ENCODE results near the gene TRERF1.

The TRERF1 gene

GRCh38 chr6:42419490-42420280 is 32.0 kb downstream of the TRERF1 start:
- Histone ChIP-seq H3K36me3 (replicated peaks; ENCODE audit: insufficient read depth, low read length) (no peaks in the 10 kb centered on the region), H3K9me3 (replicated peaks; ENCODE audit: insufficient read depth, low read length) (no peaks in the 10 kb centered on the region), H3K79me2 (ENCODE audit: low read length) (peaks cover 20% of the 10 kb centered on the region), H3K4me1 (ENCODE audit: low read length) (no peaks in the 10 kb centered on the region), H4K20me1 (ENCODE audit: insufficient read depth, low read length) (no peaks in the 10 kb centered on the region), H3K27ac (ENCODE audit: low read length) (no peak overlapping the region), H3F3A (ENCODE audit: insufficient read depth, low read length) (no peaks in the 10 kb centered on the region), H3K4me2 (ENCODE audit: low read depth, low read length) (no peak overlapping the region), H3K4me3 (ENCODE audit: low read length) (no peak overlapping the region), H2AFZ (ENCODE audit: low read length) (no peak overlapping the region), H3K9ac (ENCODE audit: low read length) (no peak overlapping the region), H3K27me3 (replicated peaks; ENCODE audit: insufficient read depth, low read length) (no peaks in the 10 kb centered on the region), H3K9me2 (replicated peaks; ENCODE audit: insufficient read depth, low read length) (no peaks in the 10 kb centered on the region)
- no peak for DNase-seq
- no peak for TF ChIP-seq EZH2 (optimal IDR thresholded peaks at IDR 0.05; ENCODE audit: low read depth, low read length)
- no peak for TF ChIP-seq CTCF (IDR thresholded peaks at IDR 0.05; ENCODE audit: low read length)

GRCh38 chr6:42418724-42419123 is 33.0 kb downstream of the TRERF1 start:
- H3K79me2 ChIP-seq (ENCODE audit: low read length): peaks cover 22% of the 10 kb centered on the region
- no peaks in the 10 kb centered on the region for H3K9me2 ChIP-seq (replicated peaks; ENCODE audit: insufficient read depth, low read length)
- no peak overlapping the region for H2AFZ ChIP-seq (ENCODE audit: low read length)
- H3K4me1 ChIP-seq (ENCODE audit: low read length): no peaks in the 10 kb centered on the region
- H3K27me3 ChIP-seq (replicated peaks; ENCODE audit: insufficient read depth, low read length): no peaks in the 10 kb centered on the region
- no peak overlapping the region for H3K4me3 ChIP-seq (ENCODE audit: low read length)
- H3K9ac ChIP-seq (ENCODE audit: low read length): no peak overlapping the region
- no peak for DNase-seq
- TF ChIP-seq EZH2phosphoT487 (IDR thresholded peaks at IDR 0.05; ENCODE audit: low read length) (no peak), CTCF (IDR thresholded peaks at IDR 0.05; ENCODE audit: low read length) (no peak), EZH2 (optimal IDR thresholded peaks at IDR 0.05; ENCODE audit: low read depth, low read length) (no peak)
- no peak overlapping the region for H3K27ac ChIP-seq (ENCODE audit: low read length)
- H3K36me3 ChIP-seq (replicated peaks; ENCODE audit: insufficient read depth, low read length): no peaks in the 10 kb centered on the region
- H4K20me1 ChIP-seq (ENCODE audit: insufficient read depth, low read length): no peaks in the 10 kb centered on the region
- no peaks in the 10 kb centered on the region for H3F3A ChIP-seq (ENCODE audit: insufficient read depth, low read length)
- no peak overlapping the region for H3K4me2 ChIP-seq (ENCODE audit: low read depth, low read length)
- H3K9me3 ChIP-seq (replicated peaks; ENCODE audit: insufficient read depth, low read length): no peaks in the 10 kb centered on the region

GRCh38 chr6:42417641-42418112 is 34.0 kb downstream of the TRERF1 start:
- peaks cover 16% of the 10 kb centered on the region for H3K79me2 ChIP-seq (ENCODE audit: low read length)
- H3K4me2 ChIP-seq (ENCODE audit: low read depth, low read length): no peak overlapping the region
- H3K9me3 ChIP-seq (replicated peaks; ENCODE audit: insufficient read depth, low read length): no peaks in the 10 kb centered on the region
- no peaks in the 10 kb centered on the region for H3K27me3 ChIP-seq (replicated peaks; ENCODE audit: insufficient read depth, low read length)
- H3K9ac ChIP-seq (ENCODE audit: low read length): no peak overlapping the region
- H3F3A ChIP-seq (ENCODE audit: insufficient read depth, low read length): no peaks in the 10 kb centered on the region
- no peaks in the 10 kb centered on the region for H3K36me3 ChIP-seq (replicated peaks; ENCODE audit: insufficient read depth, low read length)
- no peaks in the 10 kb centered on the region for H4K20me1 ChIP-seq (ENCODE audit: insufficient read depth, low read length)
- H3K4me1 ChIP-seq (ENCODE audit: low read length): no peaks in the 10 kb centered on the region
- H3K4me3 ChIP-seq (ENCODE audit: low read length): no peak overlapping the region
- H2AFZ ChIP-seq (ENCODE audit: low read length): no peak overlapping the region
- H3K27ac ChIP-seq (ENCODE audit: low read length): no peak overlapping the region
- TF ChIP-seq CTCF (IDR thresholded peaks at IDR 0.05; ENCODE audit: low read length): no peak
- DNase-seq: no peak
- no peaks in the 10 kb centered on the region for H3K9me2 ChIP-seq (replicated peaks; ENCODE audit: insufficient read depth, low read length)

Measured in MM.1S (cell line).